Stimulated activated CD4-positive, alpha-beta T cell treated with anti-CD3 and anti-CD28 coated beads, Interleukin-4, amount 100 ng/mL, for 24 hours (primary cell): Measurements from ENCODE around the gene WNT9A.
A peak's percentile ranks its signal among the peaks of the same experiment; 100 is the strongest.

Source experiments
- DNase-seq: peaks from one replicate; pipeline ENCODE4 v3.0.0-alpha.2; 2020

The WNT9A gene

GRCh38 chr1:227954163-227954850 is 6.6 kb upstream of the WNT9A start:
- DNase-seq, result no peak

GRCh38 chr1:227953022-227953412 is 5.3 kb upstream of the WNT9A start:
- no peak for DNase-seq

- no peak for DNase-seq
These were observed 4.8 kb upstream of the WNT9A start for GRCh38 chr1:227952374-227953021.

- DNase-seq, result no peak
These were observed 4.1 kb upstream of the WNT9A start for GRCh38 chr1:227951624-227952373.

GRCh38 chr1:227950735-227951346 is 3.1 kb upstream of the WNT9A start:
- DNase-seq, result no peak

- DNase-seq, result no peak
These were observed 2.4 kb upstream of the WNT9A start for GRCh38 chr1:227949954-227950734.

- no peak for DNase-seq
These were observed 1.7 kb upstream of the WNT9A start for GRCh38 chr1:227949341-227949921.

DNA sequence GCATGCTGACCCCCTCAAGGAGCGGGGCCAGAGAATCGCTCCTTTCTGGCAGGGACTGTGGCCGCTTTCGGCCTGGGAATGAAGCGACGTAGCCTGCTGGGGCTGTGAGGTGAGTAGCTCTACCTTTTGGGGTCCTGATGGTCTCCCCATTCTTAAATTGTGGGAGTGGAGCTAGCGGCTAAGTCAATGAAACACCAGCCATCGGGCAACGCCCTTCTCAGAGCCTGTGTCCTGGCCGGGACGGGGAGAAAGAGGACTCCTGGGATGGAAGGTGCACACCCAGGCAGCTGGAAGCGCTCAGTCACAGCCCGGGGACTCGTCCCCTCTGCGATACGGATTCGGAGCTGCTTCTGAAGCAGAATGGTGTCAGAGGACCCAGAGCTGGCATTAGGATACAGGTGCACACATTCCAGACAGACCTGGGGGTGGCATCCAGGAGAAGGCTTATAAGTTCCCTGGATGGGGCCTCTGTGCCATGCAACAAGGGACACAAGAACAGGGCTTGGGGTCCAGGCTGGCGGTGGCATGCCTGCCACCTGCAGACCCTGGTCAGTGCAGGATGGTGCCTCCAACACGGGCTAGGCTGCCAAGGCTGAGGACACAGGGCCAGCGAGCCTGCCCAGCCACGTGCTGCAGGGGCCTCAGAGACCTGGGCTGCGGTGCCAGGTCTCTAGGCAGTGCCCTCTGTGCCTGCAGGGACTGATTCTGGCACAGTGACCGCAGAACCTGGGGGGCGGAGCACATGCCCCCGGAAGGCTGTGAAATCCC is 945 bp upstream of the WNT9A start:
- no peak for DNase-seq

DNA sequence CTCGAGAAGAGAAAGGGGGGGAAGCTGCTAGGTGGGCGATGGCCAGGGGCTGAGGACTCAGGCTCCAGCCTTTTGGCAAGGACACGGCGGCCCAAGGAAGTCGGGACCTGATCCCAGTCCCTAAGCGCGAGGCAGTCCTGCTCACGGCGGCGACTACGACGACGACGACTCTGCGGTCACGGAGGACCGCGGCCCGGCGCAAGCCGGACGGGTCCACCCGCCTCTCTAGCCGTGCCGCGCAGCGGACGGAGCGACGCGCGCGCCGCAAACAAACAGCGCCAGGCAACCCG is 401 bp downstream of the WNT9A start:
- no peak for DNase-seq

GRCh38 chr1:227946624-227947385 is 927 bp downstream of the WNT9A start:
- peak; percentile 47 for DNase-seq

GRCh38 chr1:227945891-227946623 is 1.7 kb downstream of the WNT9A start:
- no peak for DNase-seq

- DNase-seq, result no peak
These were observed 2.5 kb downstream of the WNT9A start for GRCh38 chr1:227944931-227945890.

DNA sequence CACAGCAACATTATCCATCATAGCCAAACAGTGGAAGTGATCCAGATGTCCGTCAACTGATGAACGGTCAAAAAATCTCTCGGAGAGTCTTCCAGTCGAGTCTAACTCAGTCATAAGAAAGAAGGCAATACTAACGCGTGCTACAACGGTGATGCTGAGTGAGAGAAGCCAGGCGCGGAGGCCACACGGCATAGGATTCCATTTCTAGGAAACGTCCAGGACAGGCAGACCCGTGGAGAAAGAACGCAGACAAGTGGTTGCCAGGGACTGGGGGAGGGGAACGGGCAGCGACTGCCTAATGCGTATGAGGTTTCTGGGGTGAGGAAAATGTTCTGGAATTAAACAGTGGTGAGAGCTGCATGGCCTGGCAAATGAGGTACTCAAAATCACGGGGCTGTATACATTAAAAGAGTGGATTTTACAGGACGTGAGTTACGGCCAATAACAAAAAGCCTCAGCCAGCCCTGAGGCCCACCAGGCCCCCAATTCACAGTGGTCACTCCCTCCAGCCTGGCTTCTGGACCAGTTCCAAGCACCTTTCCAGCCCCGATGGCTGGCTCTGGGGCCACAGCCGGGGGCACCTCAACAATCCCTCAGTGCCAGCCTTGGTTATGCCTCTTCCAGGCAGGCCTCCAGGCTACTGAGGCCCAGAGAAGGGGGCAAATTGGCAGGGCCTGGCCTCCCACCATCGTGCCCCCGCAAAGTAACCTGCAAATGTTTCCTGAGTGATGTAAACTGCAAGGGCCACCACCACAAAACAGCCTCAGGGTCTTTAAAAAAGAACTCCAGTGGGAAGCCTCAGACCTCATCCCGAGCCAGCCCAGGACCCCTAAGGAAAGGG is 3.4 kb downstream of the WNT9A start:
- DNase-seq, result no peak

- DNase-seq, result no peak
These were observed 4.2 kb downstream of the WNT9A start for GRCh38 chr1:227943381-227944089.

GRCh38 chr1:227942716-227943261 is 4.9 kb downstream of the WNT9A start:
- no peak for DNase-seq

GRCh38 chr1:227942021-227942715 is 5.6 kb downstream of the WNT9A start:
- DNase-seq, result no peak
